GM12878 (cell line): ENCODE data around the gene TAS2R38. TPM values are rescaled to one million over a fixed set of nuclear protein-coding genes. Genes with fewer than 3 reads are reported as not detected.

ENCODE experiments used
- BRCA1 ChIP-seq: IDR thresholded peaks from 2 replicates; pipeline ENCODE4 v1.6.1; 2011; ENCODE audit warnings: low read depth, low read length, improper control_type of control experiment
- CREM ChIP-seq: IDR thresholded peaks from 2 replicates; pipeline ENCODE4 v1.6.1; 2014; ENCODE audit warnings: antibody characterized with exemption, low read depth
- IKZF2 ChIP-seq, 2 experiments: fragments of 450-650 bp; IDR thresholded peaks; 2 replicates each; pipeline ENCODE4 v1.6.1; 2017; ENCODE audit warnings: mild to moderate bottlenecking in 2 of 2, moderate library complexity in 2 of 2
- IRF4 ChIP-seq: IDR thresholded peaks from 2 replicates; pipeline ENCODE4 v1.6.1; 2011; ENCODE audit warnings: low read depth, low read length
- MEF2A ChIP-seq: IDR thresholded peaks from 2 replicates; pipeline ENCODE4 v1.6.1; 2011; ENCODE audit warnings: low read depth, mild to moderate bottlenecking, low read length, moderate library complexity; ENCODE audit not compliant: insufficient read depth
- NR2C1 ChIP-seq: fragments of 450-650 bp; IDR thresholded peaks from 2 replicates; pipeline ENCODE4 v1.6.1; 2017; ENCODE audit warnings: antibody characterized with exemption, mild to moderate bottlenecking, moderate library complexity
- RFX5 ChIP-seq: IDR thresholded peaks from 2 replicates; pipeline ENCODE4 v1.6.1; 2011; ENCODE audit warnings: low read depth, low read length, improper control_type of control experiment
- RUNX3 ChIP-seq: IDR thresholded peaks from 2 replicates; pipeline ENCODE4 v1.6.1; 2012; ENCODE audit warnings: low read length, inconsistent platforms
- SPI1 ChIP-seq: IDR thresholded peaks from 2 replicates; pipeline ENCODE4 v1.6.1; 2011; ENCODE audit warnings: low read depth, mild to moderate bottlenecking, low read length, moderate library complexity, borderline replicate concordance; ENCODE audit not compliant: insufficient read depth
- TARDBP ChIP-seq: IDR thresholded peaks from 2 replicates; pipeline ENCODE4 v1.6.1; 2016; ENCODE audit warnings: borderline replicate concordance
- TCF7 ChIP-seq: IDR thresholded peaks from 2 replicates; pipeline ENCODE4 v1.6.1; 2014; ENCODE audit warnings: antibody characterized with exemption, borderline replicate concordance
- ZBED1 ChIP-seq: IDR thresholded peaks from 2 replicates; pipeline ENCODE4 v1.6.1; 2016; ENCODE audit warnings: borderline replicate concordance
- polyA plus RNA-seq, 11 experiments: library from polyadenylated mRNA; depleted of rRNA in 4 of 11; unstranded in 6 of 11; stranded (reverse) in 5 of 11; fragments of >200 nt; fragmentation: Nextera tagmentation in 4 of 11; fragmentation: Illumina TruSeq in 1 of 11; extraction: Ambion mirVana in 4 of 11; extraction: Trizol in 1 of 11; gene quantifications; 1 replicate in 1 of 11; 2 replicates in 10 of 11; pipeline versions ENCODE4 v1.2.1 to v1.2.3, GENCODE V29; 2011 to 2016; ENCODE audit warnings: inconsistent platforms in 2 of 11, missing spikeins in 2 of 11, low read depth in 1 of 11
- total RNA-seq, 4 experiments: library from RNA; depleted of rRNA in 3 of 4; stranded (reverse); fragments of >200 nt in 3 of 4; fragmentation: Illumina TruSeq in 1 of 4; extraction: Trizol in 1 of 4; gene quantifications; 2 replicates each; pipeline versions ENCODE4 v1.2.1 to v1.2.3, GENCODE V29; 2013 to 2021
- TF ChIP-seq, protein P1 (sequence below): fragments of 150-350 bp; IDR thresholded peaks from 2 replicates; pipeline ENCODE4 v1.6.1; 2014; ENCODE audit warnings: mild to moderate bottlenecking, low read depth, low read length
- TF ChIP-seq, protein P2 (sequence below): fragments of 450-650 bp; IDR thresholded peaks from 2 replicates; pipeline ENCODE4 v1.6.1; 2017; ENCODE audit warnings: antibody characterized with exemption, mild to moderate bottlenecking, moderate library complexity
- TF ChIP-seq, protein P3 (sequence below): fragments of 150-350 bp; IDR thresholded peaks from 2 replicates; pipeline ENCODE4 v1.6.1; 2016; ENCODE audit warnings: low read depth, low read length
- TF ChIP-seq, protein P4 (sequence below): fragments of 450-650 bp; IDR thresholded peaks from 2 replicates; pipeline ENCODE4 v1.6.1; 2017; ENCODE audit warnings: low read depth, mild to moderate bottlenecking, moderate library complexity
- TF ChIP-seq, protein P5 (sequence below): fragments of 450-650 bp; IDR thresholded peaks from 2 replicates; pipeline ENCODE4 v1.6.1; 2016; ENCODE audit warnings: mild to moderate bottlenecking

TAS2R38 gene
- total and polyA plus RNA-seq, 10 of the 15 experiments (the other 5 are each of a cell fraction or from before 2014, with no cell fraction given): not detected

DNA sequence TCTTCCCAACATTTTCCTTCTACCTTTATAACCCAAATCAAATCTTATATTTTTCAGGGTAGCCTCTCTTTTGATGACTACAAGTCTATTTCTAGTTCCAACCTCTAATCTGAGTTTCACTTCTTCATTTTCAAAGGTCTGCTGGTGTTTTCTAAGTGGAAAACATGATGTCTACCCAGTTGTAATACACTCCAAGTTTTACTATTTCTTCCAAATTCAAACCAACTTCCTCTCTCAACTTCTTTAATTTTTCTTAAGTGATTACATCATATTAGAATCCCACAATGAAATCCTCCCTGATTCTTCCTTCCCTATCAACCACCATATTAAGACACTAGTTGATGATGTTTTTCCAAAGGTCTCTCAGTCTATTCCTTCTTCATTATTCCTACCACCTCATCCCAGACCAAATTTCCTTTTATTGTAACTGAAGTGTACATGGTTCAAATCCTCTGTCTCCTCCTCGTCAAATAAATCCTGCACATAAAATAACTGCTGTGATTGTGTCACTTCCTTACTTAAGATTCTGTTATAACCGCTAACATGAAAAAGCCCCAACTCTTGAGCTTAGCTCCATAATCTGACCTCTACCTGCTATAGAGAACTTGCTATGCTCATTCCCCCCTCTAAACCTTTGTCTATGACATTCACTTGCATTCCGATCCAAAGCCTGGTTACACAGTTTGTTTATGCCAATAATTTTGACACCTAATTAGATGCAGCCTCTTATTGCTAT, 12.7 kb downstream of the TAS2R38 start (continued):
- TF ChIP-seq RUNX3: peak; percentile 57; the same call in 1 of the 2 replicates
- peak; percentile 57 for TF ChIP-seq CREM
- peak; percentile 73 for TF ChIP-seq TCF7
- TF ChIP-seq TARDBP: no peak
- peak; percentile 89 for TF ChIP-seq SPI1
- 0 out of 2 replicates have a peak, but pooled peaks have one; percentile 7 for TF ChIP-seq IRF4
- peak in 1 of 2 experiments; percentile 46; a peak in 1 of 4 replicates for TF ChIP-seq IKZF2 (IDR thresholded peaks at IDR 0.05)
- TF ChIP-seq, protein P1, sequence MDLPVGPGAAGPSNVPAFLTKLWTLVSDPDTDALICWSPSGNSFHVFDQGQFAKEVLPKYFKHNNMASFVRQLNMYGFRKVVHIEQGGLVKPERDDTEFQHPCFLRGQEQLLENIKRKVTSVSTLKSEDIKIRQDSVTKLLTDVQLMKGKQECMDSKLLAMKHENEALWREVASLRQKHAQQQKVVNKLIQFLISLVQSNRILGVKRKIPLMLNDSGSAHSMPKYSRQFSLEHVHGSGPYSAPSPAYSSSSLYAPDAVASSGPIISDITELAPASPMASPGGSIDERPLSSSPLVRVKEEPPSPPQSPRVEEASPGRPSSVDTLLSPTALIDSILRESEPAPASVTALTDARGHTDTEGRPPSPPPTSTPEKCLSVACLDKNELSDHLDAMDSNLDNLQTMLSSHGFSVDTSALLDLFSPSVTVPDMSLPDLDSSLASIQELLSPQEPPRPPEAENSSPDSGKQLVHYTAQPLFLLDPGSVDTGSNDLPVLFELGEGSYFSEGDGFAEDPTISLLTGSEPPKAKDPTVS: no peak
- TF ChIP-seq, protein P2, sequence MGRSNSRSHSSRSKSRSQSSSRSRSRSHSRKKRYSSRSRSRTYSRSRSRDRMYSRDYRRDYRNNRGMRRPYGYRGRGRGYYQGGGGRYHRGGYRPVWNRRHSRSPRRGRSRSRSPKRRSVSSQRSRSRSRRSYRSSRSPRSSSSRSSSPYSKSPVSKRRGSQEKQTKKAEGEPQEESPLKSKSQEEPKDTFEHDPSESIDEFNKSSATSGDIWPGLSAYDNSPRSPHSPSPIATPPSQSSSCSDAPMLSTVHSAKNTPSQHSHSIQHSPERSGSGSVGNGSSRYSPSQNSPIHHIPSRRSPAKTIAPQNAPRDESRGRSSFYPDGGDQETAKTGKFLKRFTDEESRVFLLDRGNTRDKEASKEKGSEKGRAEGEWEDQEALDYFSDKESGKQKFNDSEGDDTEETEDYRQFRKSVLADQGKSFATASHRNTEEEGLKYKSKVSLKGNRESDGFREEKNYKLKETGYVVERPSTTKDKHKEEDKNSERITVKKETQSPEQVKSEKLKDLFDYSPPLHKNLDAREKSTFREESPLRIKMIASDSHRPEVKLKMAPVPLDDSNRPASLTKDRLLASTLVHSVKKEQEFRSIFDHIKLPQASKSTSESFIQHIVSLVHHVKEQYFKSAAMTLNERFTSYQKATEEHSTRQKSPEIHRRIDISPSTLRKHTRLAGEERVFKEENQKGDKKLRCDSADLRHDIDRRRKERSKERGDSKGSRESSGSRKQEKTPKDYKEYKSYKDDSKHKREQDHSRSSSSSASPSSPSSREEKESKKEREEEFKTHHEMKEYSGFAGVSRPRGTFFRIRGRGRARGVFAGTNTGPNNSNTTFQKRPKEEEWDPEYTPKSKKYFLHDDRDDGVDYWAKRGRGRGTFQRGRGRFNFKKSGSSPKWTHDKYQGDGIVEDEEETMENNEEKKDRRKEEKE: no peak
- TF ChIP-seq ZBED1: 0 out of 2 replicates have a peak, but pooled peaks have one; percentile 58
- no peak for TF ChIP-seq NR2C1
- TF ChIP-seq BRCA1: no peak
- TF ChIP-seq, protein P3, sequence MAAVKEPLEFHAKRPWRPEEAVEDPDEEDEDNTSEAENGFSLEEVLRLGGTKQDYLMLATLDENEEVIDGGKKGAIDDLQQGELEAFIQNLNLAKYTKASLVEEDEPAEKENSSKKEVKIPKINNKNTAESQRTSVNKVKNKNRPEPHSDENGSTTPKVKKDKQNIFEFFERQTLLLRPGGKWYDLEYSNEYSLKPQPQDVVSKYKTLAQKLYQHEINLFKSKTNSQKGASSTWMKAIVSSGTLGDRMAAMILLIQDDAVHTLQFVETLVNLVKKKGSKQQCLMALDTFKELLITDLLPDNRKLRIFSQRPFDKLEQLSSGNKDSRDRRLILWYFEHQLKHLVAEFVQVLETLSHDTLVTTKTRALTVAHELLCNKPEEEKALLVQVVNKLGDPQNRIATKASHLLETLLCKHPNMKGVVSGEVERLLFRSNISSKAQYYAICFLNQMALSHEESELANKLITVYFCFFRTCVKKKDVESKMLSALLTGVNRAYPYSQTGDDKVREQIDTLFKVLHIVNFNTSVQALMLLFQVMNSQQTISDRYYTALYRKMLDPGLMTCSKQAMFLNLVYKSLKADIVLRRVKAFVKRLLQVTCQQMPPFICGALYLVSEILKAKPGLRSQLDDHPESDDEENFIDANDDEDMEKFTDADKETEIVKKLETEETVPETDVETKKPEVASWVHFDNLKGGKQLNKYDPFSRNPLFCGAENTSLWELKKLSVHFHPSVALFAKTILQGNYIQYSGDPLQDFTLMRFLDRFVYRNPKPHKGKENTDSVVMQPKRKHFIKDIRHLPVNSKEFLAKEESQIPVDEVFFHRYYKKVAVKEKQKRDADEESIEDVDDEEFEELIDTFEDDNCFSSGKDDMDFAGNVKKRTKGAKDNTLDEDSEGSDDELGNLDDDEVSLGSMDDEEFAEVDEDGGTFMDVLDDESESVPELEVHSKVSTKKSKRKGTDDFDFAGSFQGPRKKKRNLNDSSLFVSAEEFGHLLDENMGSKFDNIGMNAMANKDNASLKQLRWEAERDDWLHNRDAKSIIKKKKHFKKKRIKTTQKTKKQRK: no peak
- no peak for TF ChIP-seq RFX5
- peak; percentile 88 for TF ChIP-seq MEF2A
- TF ChIP-seq, protein P4, sequence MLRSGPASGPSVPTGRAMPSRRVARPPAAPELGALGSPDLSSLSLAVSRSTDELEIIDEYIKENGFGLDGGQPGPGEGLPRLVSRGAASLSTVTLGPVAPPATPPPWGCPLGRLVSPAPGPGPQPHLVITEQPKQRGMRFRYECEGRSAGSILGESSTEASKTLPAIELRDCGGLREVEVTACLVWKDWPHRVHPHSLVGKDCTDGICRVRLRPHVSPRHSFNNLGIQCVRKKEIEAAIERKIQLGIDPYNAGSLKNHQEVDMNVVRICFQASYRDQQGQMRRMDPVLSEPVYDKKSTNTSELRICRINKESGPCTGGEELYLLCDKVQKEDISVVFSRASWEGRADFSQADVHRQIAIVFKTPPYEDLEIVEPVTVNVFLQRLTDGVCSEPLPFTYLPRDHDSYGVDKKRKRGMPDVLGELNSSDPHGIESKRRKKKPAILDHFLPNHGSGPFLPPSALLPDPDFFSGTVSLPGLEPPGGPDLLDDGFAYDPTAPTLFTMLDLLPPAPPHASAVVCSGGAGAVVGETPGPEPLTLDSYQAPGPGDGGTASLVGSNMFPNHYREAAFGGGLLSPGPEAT: no peak
- TF ChIP-seq, protein P5, sequence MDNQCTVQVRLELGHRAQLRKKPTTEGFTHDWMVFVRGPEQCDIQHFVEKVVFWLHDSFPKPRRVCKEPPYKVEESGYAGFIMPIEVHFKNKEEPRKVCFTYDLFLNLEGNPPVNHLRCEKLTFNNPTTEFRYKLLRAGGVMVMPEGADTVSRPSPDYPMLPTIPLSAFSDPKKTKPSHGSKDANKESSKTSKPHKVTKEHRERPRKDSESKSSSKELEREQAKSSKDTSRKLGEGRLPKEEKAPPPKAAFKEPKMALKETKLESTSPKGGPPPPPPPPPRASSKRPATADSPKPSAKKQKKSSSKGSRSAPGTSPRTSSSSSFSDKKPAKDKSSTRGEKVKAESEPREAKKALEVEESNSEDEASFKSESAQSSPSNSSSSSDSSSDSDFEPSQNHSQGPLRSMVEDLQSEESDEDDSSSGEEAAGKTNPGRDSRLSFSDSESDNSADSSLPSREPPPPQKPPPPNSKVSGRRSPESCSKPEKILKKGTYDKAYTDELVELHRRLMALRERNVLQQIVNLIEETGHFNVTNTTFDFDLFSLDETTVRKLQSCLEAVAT: no peak
